HepG2 (cell line): ENCODE measurements around the gene VAPA. TPM values are rescaled to one million over a fixed set of nuclear protein-coding genes. Genes with fewer than 3 reads are reported as not detected.
A peak's percentile ranks its signal among the peaks of the same experiment; 100 is the strongest.

Experiments used
- ATAC-seq: fragments of 200-7000 bp; cut with Tn5 transposase; 3 replicates; pipeline ENCODE4 v1.9.1; 2020; ENCODE audit warnings: mild to moderate bottlenecking, moderate library complexity
- BruUV-seq: library from RNA; stranded (reverse); fragments of 400-500 nt; replicated peaks from 2 replicates; lab custom pipeline; 2021; lab: Mats Ljungman, UMichigan
- CTCF ChIA-PET: fragments of 300-600 bp; formaldehyde crosslinking; extraction: SDS; loops from one replicate; lab custom pipeline; 2021; ENCODE audit warnings: low total read pairs, inconsistent platforms, low intra/inter-chr PET ratio; lab: Yijun Ruan, JAX
- POLR2A ChIA-PET: fragments of 350-600 bp; sonication (Branson Sonifier 250); formaldehyde crosslinking; loops from one replicate; lab custom pipeline; 2020; ENCODE audit warnings: antibody characterized with exemption, inconsistent platforms; lab: Yijun Ruan, JAX
- DNase-seq: peaks from one replicate; pipeline ENCODE4 v3.0.0-alpha.2; 2015; ENCODE audit warnings: low spot score
- FAIRE-seq: peaks from 3 replicates; lab custom pipeline; 2011; peaks lifted over from hg19 to GRCh38; lab: Jason Lieb, UNC
- H2AFZ ChIP-seq: one replicate; pipeline ENCODE4 v1.6.1; 2011; ENCODE audit warnings: low read length, inconsistent platforms
- H3K27ac ChIP-seq: fragments of 300-600 bp; 3 replicates; pipeline ENCODE4 v1.8.0; 2011; ENCODE audit warnings: mixed run types, mild to moderate bottlenecking, mixed read lengths, low read length, inconsistent platforms; ENCODE audit not compliant: insufficient read depth; ENCODE audit errors: extremely low read length
- H3K27me3 ChIP-seq, 2 experiments: fragments of 200-600 bp in 1 of 2; 2 replicates in 1 of 2; 3 replicates in 1 of 2; pipeline versions ENCODE4 v1.6.0 to v1.8.0; 2011; ENCODE audit warnings: low read length in 2 of 2, mild to moderate bottlenecking in 2 of 2, moderate library complexity in 2 of 2, inconsistent platforms in 1 of 2; ENCODE audit not compliant: insufficient read depth in 2 of 2, control insufficient read depth in 1 of 2
- H3K36me3 ChIP-seq, 2 experiments: fragments of 200-600 bp in 1 of 2; replicated peaks in 1 of 2; 2 replicates in 1 of 2; 3 replicates in 1 of 2; pipeline versions ENCODE4 v1.5.1 to v1.8.0; 2011; ENCODE audit warnings: low read length in 2 of 2, inconsistent platforms in 1 of 2; ENCODE audit not compliant: insufficient read depth in 2 of 2, control insufficient read depth in 1 of 2
- H3K4me1 ChIP-seq: 2 replicates; pipeline ENCODE4 v1.5.1; 2012; ENCODE audit warnings: low read length, inconsistent platforms; ENCODE audit not compliant: insufficient read depth
- H3K4me2 ChIP-seq: 2 replicates; pipeline ENCODE4 v1.6.0; 2011; ENCODE audit warnings: low read depth, low read length, inconsistent platforms
- H3K4me3 ChIP-seq, 3 experiments: fragments of 200-600 bp in 1 of 3; sonication (generic), shearing (Covaris generic) in 1 of 3; replicated peaks in 1 of 3; 2 replicates each; pipeline ENCODE4 v1.5.1; 2011 to 2016; ENCODE audit warnings: low read length in 3 of 3, inconsistent platforms in 2 of 3, low read depth in 2 of 3, mild to moderate bottlenecking in 2 of 3, control low read depth in 1 of 3, mixed read lengths in 1 of 3; ENCODE audit not compliant: insufficient read depth in 1 of 3
- H3K79me2 ChIP-seq: one replicate; pipeline ENCODE4 v1.6.1; 2011; ENCODE audit warnings: low read length, inconsistent platforms; ENCODE audit not compliant: insufficient read depth
- H3K9ac ChIP-seq: 2 replicates; pipeline ENCODE4 v1.6.0; 2011; ENCODE audit warnings: mild to moderate bottlenecking, low read depth, low read length, inconsistent platforms; ENCODE audit not compliant: insufficient read depth
- H3K9me3 ChIP-seq: 2 replicates; pipeline ENCODE4 v1.5.1; 2012; ENCODE audit warnings: mild to moderate bottlenecking, low read length
- H4K20me1 ChIP-seq: 2 replicates; pipeline ENCODE4 v1.6.0; 2011; ENCODE audit warnings: inconsistent platforms, mild to moderate bottlenecking, low read length, moderate library complexity; ENCODE audit not compliant: insufficient read depth
- ARNTL ChIP-seq: sonication (generic); formaldehyde crosslinking; IDR thresholded peaks from 2 replicates; pipeline ENCODE4 v1.4.0; 2020; ENCODE audit warnings: mild to moderate bottlenecking, missing genetic modification reagents
- BHLHE40 ChIP-seq: IDR thresholded peaks from 2 replicates; pipeline ENCODE4 v1.6.1; 2011; ENCODE audit warnings: low read length, improper control_type of control experiment
- CENPX ChIP-seq: sonication (generic); formaldehyde crosslinking; IDR thresholded peaks from 2 replicates; pipeline ENCODE4 v1.9.0; 2021; ENCODE audit warnings: mild to moderate bottlenecking, missing genetic modification reagents, moderate library complexity
- GTF3A ChIP-seq: sonication (generic); formaldehyde crosslinking; conservative IDR thresholded peaks from 2 replicates; pipeline ENCODE4 v1.4.0; 2020; ENCODE audit warnings: mild to moderate bottlenecking, missing genetic modification reagents
- HES4 ChIP-seq: sonication (generic); formaldehyde crosslinking; IDR thresholded peaks from 2 replicates; pipeline ENCODE4 v1.9.0; 2021; ENCODE audit warnings: mild to moderate bottlenecking, missing genetic modification reagents, borderline replicate concordance
- JDP2 ChIP-seq: sonication (generic); formaldehyde crosslinking; IDR thresholded peaks from 2 replicates; pipeline ENCODE4 v1.8.1; 2022; ENCODE audit warnings: missing genetic modification reagents, borderline replicate concordance
- KDM2A ChIP-seq: sonication (generic); formaldehyde crosslinking; IDR thresholded peaks from 2 replicates; pipeline ENCODE4 v1.4.0; 2020; ENCODE audit warnings: low read depth, missing genetic modification reagents, borderline replicate concordance
- KLF6 ChIP-seq: IDR thresholded peaks from 2 replicates; pipeline ENCODE4 v1.8.0; 2016; ENCODE audit warnings: missing biosample characterization, missing genetic modification reagents
- KMT2A ChIP-seq: sonication (generic); formaldehyde crosslinking; IDR thresholded peaks from 2 replicates; pipeline ENCODE4 v1.4.0; 2020; ENCODE audit warnings: missing genetic modification reagents
- MAFG ChIP-seq: sonication (generic); formaldehyde crosslinking; IDR thresholded peaks from 2 replicates; pipeline ENCODE4 v1.5.1; 2020; ENCODE audit warnings: mild to moderate bottlenecking, missing genetic modification reagents
- SIN3A ChIP-seq: IDR thresholded peaks from 2 replicates; pipeline ENCODE4 v1.6.1; 2011; ENCODE audit warnings: low read depth, mild to moderate bottlenecking, control low read depth, low read length, borderline replicate concordance
- SMAD3 ChIP-seq: sonication (generic); formaldehyde crosslinking; IDR thresholded peaks from 2 replicates; pipeline ENCODE4 v1.4.0; 2020; ENCODE audit warnings: missing genetic modification reagents
- ZNF253 ChIP-seq: sonication (generic); formaldehyde crosslinking; IDR thresholded peaks from 2 replicates; pipeline ENCODE4 v1.8.0; 2022; ENCODE audit warnings: mild to moderate bottlenecking, missing genetic modification reagents, borderline replicate concordance
- ZNF431 ChIP-seq: sonication (generic); formaldehyde crosslinking; IDR thresholded peaks from 2 replicates; pipeline ENCODE4 v1.9.0; 2022; ENCODE audit warnings: missing genetic modification reagents, low read depth, mild to moderate bottlenecking, borderline replicate concordance
- ZNF550 ChIP-seq: sonication (generic); formaldehyde crosslinking; IDR thresholded peaks from 2 replicates; pipeline ENCODE4 v1.4.0; 2020; ENCODE audit warnings: mild to moderate bottlenecking, missing genetic modification reagents, borderline replicate concordance
- ZSCAN30 ChIP-seq: sonication (generic); formaldehyde crosslinking; IDR thresholded peaks from 2 replicates; pipeline ENCODE4 v1.5.0; 2020; ENCODE audit warnings: mild to moderate bottlenecking, missing genetic modification reagents
- WGBS: methylation state at CpG from one replicate; pipeline ENCODE4 v1.1.6; 2017; ENCODE audit warnings: low lambda C conversion rate; 5-methylcytosine and 5-hydroxymethylcytosine counted together
- in situ Hi-C: cut with HindIII; loops from 2 replicates; pipeline ENCODE4 v1.10.0; 2017; ENCODE audit warnings: low pct_unique_long_range_greater_than_20kb; ENCODE audit not compliant: extremely low pct_ligation_motif_present
- intact Hi-C: fragments of 100-400 bp; cut with micrococcal nuclease; formaldehyde crosslinking; loops from one replicate; pipeline ENCODE4 v1.10.0; 2022; ENCODE audit not compliant: unreplicated experiment
- polyA plus RNA-seq, 8 experiments: library from polyadenylated mRNA; depleted of rRNA in 3 of 8; stranded (reverse) in 7 of 8; unstranded in 1 of 8; fragments of >200 nt; fragmentation: Illumina TruSeq in 4 of 8; extraction: Trizol in 4 of 8; gene quantifications; 2 replicates each; pipeline versions ENCODE4 v1.2.1 to v1.2.3, GENCODE V29; 2011 to 2016; ENCODE audit warnings: low read depth in 4 of 8, missing spikeins in 1 of 8, mixed read lengths in 1 of 8; ENCODE audit not compliant: insufficient read depth in 1 of 8
- total RNA-seq, 5 experiments: library from RNA; depleted of rRNA; stranded (reverse); fragments of >200 nt; fragmentation: Illumina TruSeq; extraction: Trizol; gene quantifications; 2 replicates each; pipeline ENCODE4 v1.2.3, GENCODE V29; 2016; ENCODE audit warnings: low read depth in 1 of 5
- TF ChIP-seq, protein P1 (sequence below): sonication (generic); formaldehyde crosslinking; IDR thresholded peaks from 2 replicates; pipeline ENCODE4 v1.5.0; 2020; ENCODE audit warnings: missing genetic modification reagents
- TF ChIP-seq, protein P2 (sequence below): sonication (generic); formaldehyde crosslinking; conservative IDR thresholded peaks from 2 replicates; pipeline ENCODE4 v1.8.0; 2022; ENCODE audit warnings: mild to moderate bottlenecking, moderate library complexity, missing genetic modification reagents
- TF ChIP-seq, protein P3 (sequence below): sonication (generic); formaldehyde crosslinking; IDR thresholded peaks from 2 replicates; pipeline ENCODE4 v1.5.1; 2020; ENCODE audit warnings: mild to moderate bottlenecking, missing genetic modification reagents, moderate library complexity

Gene VAPA
- total and polyA plus RNA-seq, 2 of the 13 experiments (the other 11 are each of a cell fraction or from before 2014, with no cell fraction given): 167 to 294 TPM

GRCh38 chr18:9914584-9915290 is 921 bp downstream of the VAPA start:
- ATAC-seq (peak; percentile 52), FAIRE-seq (no peak), DNase-seq (peak; percentile 51)
- BruUV-seq: no TSS peak
- H3K27me3 ChIP-seq: no peaks in the 10 kb centered on the region; a peak in 1 of 5 replicates
- H3K79me2 ChIP-seq: peaks cover 56% of the 10 kb centered on the region
- no peaks in the 10 kb centered on the region for H3K36me3 ChIP-seq
- in situ Hi-C loops (no loop called here), intact Hi-C loops (loop anchor here (5.0 kb wide), 2 partner anchors 107 to 302 kb away; partner anchors contain the start of gene PPP4R1)
- peak overlapping the region; percentile 78 for H3K27ac ChIP-seq
- no peaks in the 10 kb centered on the region for H3K9me3 ChIP-seq
- H3K4me2 ChIP-seq: peak overlapping the region; percentile 77
- peak overlapping the region; percentile 97 for H3K9ac ChIP-seq
- peak overlapping the region; percentile 81 to 98 (median 96) for H3K4me3 ChIP-seq
- H2AFZ ChIP-seq: no peak overlapping the region
- H4K20me1 ChIP-seq: peaks cover 50% of the 10 kb centered on the region
- POLR2A ChIA-PET: interaction anchor here (0.7 to 2.9 kb wide), 5 partner anchors 16 to 111 kb away, joined by 3 to 25 read pairs (median 7); no protein-coding TSS in a partner anchor
- CTCF ChIA-PET: no interaction called here
- peaks cover 47% of the 10 kb centered on the region for H3K4me1 ChIP-seq
- under 1% methylated on average over 15 of the region's 77 CpGs for WGBS
- TF ChIP-seq HES4 (CRISPR knock-in tag) (peak; percentile 82), ZSCAN30 (CRISPR knock-in tag) (no peak), KLF6 (peak; percentile 41; the same call in 1 of the 2 replicates), CENPX (no peak), ZNF550 (CRISPR knock-in tag) (no peak), ZNF253 (CRISPR knock-in tag) (no peak), JDP2 (CRISPR knock-in tag) (no peak), SMAD3 (CRISPR knock-in tag) (no peak), GTF3A (no peak), KMT2A (peak; percentile 54), ZNF431 (CRISPR knock-in tag) (peak; percentile 43; the same call in 1 of the 2 replicates), KDM2A (CRISPR knock-in tag) (peak; percentile 36; the same call in 1 of the 2 replicates), BHLHE40 (peak; percentile 52), SIN3A (0 out of 2 replicates have a peak, but pooled peaks have one; percentile 8), MAFG (no peak), ARNTL (CRISPR knock-in tag) (no peak)
- TF ChIP-seq, protein P1, sequence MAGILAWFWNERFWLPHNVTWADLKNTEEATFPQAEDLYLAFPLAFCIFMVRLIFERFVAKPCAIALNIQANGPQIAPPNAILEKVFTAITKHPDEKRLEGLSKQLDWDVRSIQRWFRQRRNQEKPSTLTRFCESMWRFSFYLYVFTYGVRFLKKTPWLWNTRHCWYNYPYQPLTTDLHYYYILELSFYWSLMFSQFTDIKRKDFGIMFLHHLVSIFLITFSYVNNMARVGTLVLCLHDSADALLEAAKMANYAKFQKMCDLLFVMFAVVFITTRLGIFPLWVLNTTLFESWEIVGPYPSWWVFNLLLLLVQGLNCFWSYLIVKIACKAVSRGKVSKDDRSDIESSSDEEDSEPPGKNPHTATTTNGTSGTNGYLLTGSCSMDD: no peak
- TF ChIP-seq, protein P2, sequence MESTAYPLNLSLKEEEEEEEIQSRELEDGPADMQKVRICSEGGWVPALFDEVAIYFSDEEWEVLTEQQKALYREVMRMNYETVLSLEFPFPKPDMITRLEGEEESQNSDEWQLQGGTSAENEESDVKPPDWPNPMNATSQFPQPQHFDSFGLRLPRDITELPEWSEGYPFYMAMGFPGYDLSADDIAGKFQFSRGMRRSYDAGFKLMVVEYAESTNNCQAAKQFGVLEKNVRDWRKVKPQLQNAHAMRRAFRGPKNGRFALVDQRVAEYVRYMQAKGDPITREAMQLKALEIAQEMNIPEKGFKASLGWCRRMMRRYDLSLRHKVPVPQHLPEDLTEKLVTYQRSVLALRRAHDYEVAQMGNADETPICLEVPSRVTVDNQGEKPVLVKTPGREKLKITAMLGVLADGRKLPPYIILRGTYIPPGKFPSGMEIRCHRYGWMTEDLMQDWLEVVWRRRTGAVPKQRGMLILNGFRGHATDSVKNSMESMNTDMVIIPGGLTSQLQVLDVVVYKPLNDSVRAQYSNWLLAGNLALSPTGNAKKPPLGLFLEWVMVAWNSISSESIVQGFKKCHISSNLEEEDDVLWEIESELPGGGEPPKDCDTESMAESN (CRISPR knock-in tag): peak; percentile 63; the same call in 1 of the 2 replicates
- TF ChIP-seq, protein P3, sequence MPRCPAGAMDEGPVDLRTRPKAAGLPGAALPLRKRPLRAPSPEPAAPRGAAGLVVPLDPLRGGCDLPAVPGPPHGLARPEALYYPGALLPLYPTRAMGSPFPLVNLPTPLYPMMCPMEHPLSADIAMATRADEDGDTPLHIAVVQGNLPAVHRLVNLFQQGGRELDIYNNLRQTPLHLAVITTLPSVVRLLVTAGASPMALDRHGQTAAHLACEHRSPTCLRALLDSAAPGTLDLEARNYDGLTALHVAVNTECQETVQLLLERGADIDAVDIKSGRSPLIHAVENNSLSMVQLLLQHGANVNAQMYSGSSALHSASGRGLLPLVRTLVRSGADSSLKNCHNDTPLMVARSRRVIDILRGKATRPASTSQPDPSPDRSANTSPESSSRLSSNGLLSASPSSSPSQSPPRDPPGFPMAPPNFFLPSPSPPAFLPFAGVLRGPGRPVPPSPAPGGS (CRISPR knock-in tag): peak; percentile 49; the same call in 1 of the 2 replicates
